Activated CD8-positive, alpha-beta memory T cell treated with anti-CD3 and anti-CD28 coated beads, Interleukin-2, amount 10 ng/mL, durations not matched to agents 7 days and 5 days (primary cell): ENCODE results near the gene KCTD14. TPM values are rescaled to one million over a fixed set of nuclear protein-coding genes. Genes with fewer than 3 reads are reported as not detected.
"Not testable (repeated sequence)": the region's sequence is repeated elsewhere in the genome, so short reads cannot be mapped to it uniquely, and the experiment has no call there.

Source experiments
- ATAC-seq: fragments of 150-1000 bp; cut with Tn5 transposase; one replicate; pipeline ENCODE4 v1.10.0; 2021; ENCODE audit warnings: moderate library complexity
- CTCF ChIA-PET: fragments of 350-600 bp; sonication (Branson Sonifier 250); formaldehyde crosslinking; loops from one replicate; lab custom pipeline; 2021; ENCODE audit warnings: antibody characterized with exemption; lab: Charles Lee
- DNase-seq: peaks from one replicate; pipeline ENCODE4 v3.0.0-alpha.2; 2020
- H3K27ac Mint-ChIP-seq: one replicate; pipeline ENCODE4 v1.8.0; 2021; ENCODE audit warnings: mild to moderate bottlenecking, mixed read lengths
- H3K27me3 Mint-ChIP-seq: one replicate; pipeline ENCODE4 v1.8.0; 2021; ENCODE audit warnings: mixed read lengths
- H3K36me3 Mint-ChIP-seq: one replicate; pipeline ENCODE4 v1.8.0; 2021; ENCODE audit warnings: mild to moderate bottlenecking, mixed read lengths
- H3K4me1 Mint-ChIP-seq: one replicate; pipeline ENCODE4 v1.8.0; 2021; ENCODE audit warnings: mixed read lengths
- H3K4me3 Mint-ChIP-seq: one replicate; pipeline ENCODE4 v1.8.0; 2021; ENCODE audit warnings: mild to moderate bottlenecking, moderate library complexity, mixed read lengths
- H3K9me3 Mint-ChIP-seq: one replicate; pipeline ENCODE4 v1.8.0; 2022; ENCODE audit warnings: low read depth, mixed read lengths
- total RNA-seq, 2 experiments: library from RNA; stranded (reverse); gene quantifications; one replicate each; pipeline ENCODE4 v1.2.3, GENCODE V29; 2021

Gene KCTD14
- total RNA-seq, 2 experiments from 2014 or later = 0.18 to 0.23 TPM

GRCh38 chr11:78000193-78000592, 22.9 kb downstream of the KCTD14 start:
- Mint-ChIP-seq H3K36me3 (no peaks in the 10 kb centered on the region), H3K9me3 (no peaks in the 10 kb centered on the region), H3K4me1 (peaks cover 8% of the 10 kb centered on the region), H3K27me3 (peaks cover 17% of the 10 kb centered on the region), H3K27ac (no peak overlapping the region), H3K4me3 (no peak overlapping the region)
- CTCF ChIA-PET = interaction anchor here (0.6 to 1.7 kb wide), 8 partner anchors 8 to 224 kb away, joined by 3 to 9 read pairs (median 3); no protein-coding TSS in a partner anchor
- DNase-seq = peak; percentile 51
- ATAC-seq = peak; percentile 87

GRCh38 chr11:77999446-78000030, 23.5 kb downstream of the KCTD14 start:
- CTCF ChIA-PET = interaction anchor here (0.6 to 1.7 kb wide), 9 partner anchors 9 to 223 kb away, joined by 3 to 9 read pairs (median 3); no protein-coding TSS in a partner anchor
- peaks cover 11% of the 10 kb centered on the region for H3K4me1 Mint-ChIP-seq
- no peak for DNase-seq
- no peak for ATAC-seq
- no peak overlapping the region for H3K27ac Mint-ChIP-seq
- H3K36me3 Mint-ChIP-seq = no peaks in the 10 kb centered on the region
- peaks cover 14% of the 10 kb centered on the region for H3K27me3 Mint-ChIP-seq
- H3K9me3 Mint-ChIP-seq = no peaks in the 10 kb centered on the region
- no peak overlapping the region for H3K4me3 Mint-ChIP-seq

- Mint-ChIP-seq H3K4me1 (peaks cover 24% of the 10 kb centered on the region), H3K27ac (peak within 1 kb of the TSS; percentile 91), H3K27me3 (no peaks in the 10 kb centered on the region), H3K36me3 (peaks cover 1% of the 10 kb centered on the region), H3K9me3 (no peaks in the 10 kb centered on the region), H3K4me3 (peak within 1 kb of the TSS; percentile 94)
- DNase-seq = peak; percentile 100
- ATAC-seq = peak; percentile 99
- CTCF ChIA-PET = interaction anchor here (0.6 to 2.0 kb wide), 17 partner anchors 9 to 903 kb away, joined by 3 to 25 read pairs (median 3); partner anchors contain the start of genes AAMDC, GAB2, KCTD21 and RSF1
These were observed 28.4 kb downstream of the KCTD14 start, which contains the start of gene INTS4 for GRCh38 chr11:77994434-77995362. Gene INTS4, minus strand, starts transcription at chr11:77994668. Its CDS starts 25 bp downstream, at chr11:77994643.

GRCh38 chr11:77993902-77994301, 29.2 kb downstream of the KCTD14 start:
- Mint-ChIP-seq H3K27me3 (no peaks in the 10 kb centered on the region), H3K9me3 (no peaks in the 10 kb centered on the region), H3K4me3 (peak overlapping the region; percentile 94), H3K36me3 (peaks cover 1% of the 10 kb centered on the region), H3K4me1 (peaks cover 24% of the 10 kb centered on the region), H3K27ac (peak overlapping the region; percentile 91)
- CTCF ChIA-PET = interaction anchor here (0.6 to 2.0 kb wide), 5 partner anchors 16 to 423 kb away, joined by 3 to 25 read pairs (median 4); partner anchors contain the start of genes AAMDC, GAB2 and RSF1
- ATAC-seq (no peak), DNase-seq (no peak)

DNA sequence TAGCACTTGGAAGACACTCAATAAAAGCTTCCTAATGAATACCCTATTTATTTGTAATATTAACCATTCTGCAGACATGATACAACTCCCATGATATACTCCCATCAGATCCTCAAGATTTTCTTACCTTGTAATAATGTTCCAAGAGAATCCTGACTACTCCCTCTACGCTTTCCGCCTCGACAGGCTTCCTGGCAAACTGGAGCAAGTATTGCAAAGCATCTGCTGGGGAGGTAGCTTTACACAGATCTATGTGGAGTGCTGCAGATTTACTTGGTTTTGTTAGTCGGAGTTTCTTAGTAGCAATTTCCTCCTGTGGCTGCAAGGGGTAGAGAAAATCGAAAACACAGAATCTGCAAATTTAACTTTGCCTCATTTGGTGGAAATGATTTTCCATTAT, 32.1 kb downstream of the KCTD14 start:
- CTCF ChIA-PET = no interaction called here
- Mint-ChIP-seq H3K36me3 (peaks cover 22% of the 10 kb centered on the region), H3K9me3 (no peaks in the 10 kb centered on the region), H3K27ac (no peak overlapping the region), H3K4me3 (no peak overlapping the region), H3K27me3 (no peaks in the 10 kb centered on the region), H3K4me1 (peaks cover 29% of the 10 kb centered on the region)
- ATAC-seq (no peak), DNase-seq (no peak)

DNA sequence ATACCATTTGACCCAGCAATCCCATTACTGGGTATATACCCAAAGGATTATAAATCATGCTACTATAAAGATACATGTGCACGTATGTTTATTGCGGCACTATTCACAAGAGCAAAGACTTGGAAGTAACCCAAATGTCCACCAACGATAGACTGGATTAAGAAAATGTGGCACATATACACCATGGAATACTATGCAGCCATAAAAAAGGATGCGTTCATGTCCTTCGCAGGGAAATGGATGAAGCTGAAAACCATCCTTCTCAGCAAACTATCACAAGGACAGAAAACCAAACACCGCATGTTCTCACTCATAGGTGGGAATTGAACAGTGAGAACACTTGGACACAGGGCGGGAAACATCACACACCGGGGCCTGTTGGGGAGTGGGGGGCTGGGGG, 36.6 kb downstream of the KCTD14 start:
- H3K27me3 Mint-ChIP-seq, H3K4me3 Mint-ChIP-seq, H3K27ac Mint-ChIP-seq, ATAC-seq, CTCF ChIA-PET, H3K4me1 Mint-ChIP-seq, DNase-seq, H3K9me3 Mint-ChIP-seq: not testable (repeated sequence)
- H3K36me3 Mint-ChIP-seq = peaks cover 49% of the 10 kb centered on the region

- H3K4me3 Mint-ChIP-seq = no peak overlapping the region
- H3K4me1 Mint-ChIP-seq = no peaks in the 10 kb centered on the region
- no peak for ATAC-seq
- peaks cover 52% of the 10 kb centered on the region for H3K36me3 Mint-ChIP-seq
- no peaks in the 10 kb centered on the region for H3K9me3 Mint-ChIP-seq
- no peaks in the 10 kb centered on the region for H3K27me3 Mint-ChIP-seq
- no peak for DNase-seq
- CTCF ChIA-PET = interaction anchor here (0.7 to 2.2 kb wide), 3 partner anchors 12 to 64 kb away, joined by 4 to 7 read pairs (median 4); no protein-coding TSS in a partner anchor
- no peak overlapping the region for H3K27ac Mint-ChIP-seq
These were observed 41.6 kb downstream of the KCTD14 start for GRCh38 chr11:77981346-77981947.

- CTCF ChIA-PET = no interaction called here
- H3K4me1 Mint-ChIP-seq = no peaks in the 10 kb centered on the region
These were observed 54.7 kb downstream of the KCTD14 start for GRCh38 chr11:77968337-77968736.

GRCh38 chr11:77967753-77968152, 55.3 kb downstream of the KCTD14 start:
- no peak for DNase-seq
- no peak overlapping the region for H3K27ac Mint-ChIP-seq
- no peaks in the 10 kb centered on the region for H3K9me3 Mint-ChIP-seq
- CTCF ChIA-PET = no interaction called here
- no peaks in the 10 kb centered on the region for H3K27me3 Mint-ChIP-seq
- H3K36me3 Mint-ChIP-seq = peaks cover 20% of the 10 kb centered on the region
- H3K4me1 Mint-ChIP-seq = no peaks in the 10 kb centered on the region
- H3K4me3 Mint-ChIP-seq = no peak overlapping the region
- ATAC-seq = no peak

More at GRCh38 chr11:77968337-77968736, 54.7 kb downstream of the KCTD14 start:
- H3K9me3 Mint-ChIP-seq = no peaks in the 10 kb centered on the region
- no peak overlapping the region for H3K27ac Mint-ChIP-seq
- no peak overlapping the region for H3K4me3 Mint-ChIP-seq
- ATAC-seq (no peak), DNase-seq (no peak)
- no peaks in the 10 kb centered on the region for H3K27me3 Mint-ChIP-seq
- peaks cover 23% of the 10 kb centered on the region for H3K36me3 Mint-ChIP-seq

- CTCF ChIA-PET = no interaction called here
- Mint-ChIP-seq H3K27me3 (no peaks in the 10 kb centered on the region), H3K4me1 (no peaks in the 10 kb centered on the region), H3K36me3 (peaks cover 19% of the 10 kb centered on the region), H3K9me3 (no peaks in the 10 kb centered on the region), H3K27ac (no peak overlapping the region), H3K4me3 (no peak overlapping the region)
- DNase-seq (no peak), ATAC-seq (no peak)
These were observed 56.0 kb downstream of the KCTD14 start for GRCh38 chr11:77967121-77967520.

DNA sequence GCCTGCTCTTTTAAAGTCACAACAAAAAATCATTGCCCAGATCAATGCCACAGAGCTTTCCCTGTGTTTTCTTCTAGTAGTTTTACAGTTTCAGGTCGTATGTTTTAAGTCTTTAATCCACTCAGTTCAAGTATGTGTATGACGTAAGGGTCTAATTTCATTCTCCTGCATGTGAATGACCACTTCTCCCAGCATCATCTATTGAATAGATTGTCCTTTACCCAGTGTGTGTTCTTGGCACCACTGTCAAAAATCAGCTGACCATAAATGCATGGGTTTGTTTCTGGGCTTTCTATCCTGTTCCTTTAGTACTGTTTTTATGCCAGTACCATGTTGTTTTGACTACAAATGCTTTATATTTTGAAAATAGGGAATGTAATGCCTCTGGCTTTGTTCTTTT, 56.7 kb downstream of the KCTD14 start:
- peaks cover 18% of the 10 kb centered on the region for H3K36me3 Mint-ChIP-seq
- no peaks in the 10 kb centered on the region for H3K27me3 Mint-ChIP-seq
- no peak overlapping the region for H3K4me3 Mint-ChIP-seq

More for the DNA sequence above, 56.7 kb downstream of the KCTD14 start:
- Mint-ChIP-seq H3K27ac (no peak overlapping the region), H3K4me1 (no peaks in the 10 kb centered on the region), H3K9me3 (no peaks in the 10 kb centered on the region)
- DNase-seq (no peak), ATAC-seq (no peak)
- CTCF ChIA-PET = no interaction called here
